Keratinocyte (primary cell): Measurements from ENCODE around the gene ACRBP. TPM values are rescaled to one million over a fixed set of nuclear protein-coding genes. Genes with fewer than 3 reads are reported as not detected.

Experiments used
- DNase-seq: peaks from one replicate; pipeline ENCODE4 v3.0.0-alpha.2; 2011; ENCODE audit warnings: low read depth, missing footprints, low spot score
- FAIRE-seq: peaks from 2 replicates; lab custom pipeline; 2011; peaks lifted over from hg19 to GRCh38; lab: Jason Lieb, UNC
- H2AFZ ChIP-seq: 2 replicates; pipeline ENCODE4 v1.6.0; 2012; ENCODE audit warnings: low read length, control low read depth, inconsistent platforms; ENCODE audit not compliant: control insufficient read depth
- H3K27ac ChIP-seq: 2 replicates; pipeline ENCODE4 v1.5.1; 2011; ENCODE audit warnings: low read length; ENCODE audit not compliant: control insufficient read depth, insufficient read depth
- H3K27me3 ChIP-seq: 3 replicates; pipeline ENCODE4 v1.6.0; 2011; ENCODE audit warnings: low read length; ENCODE audit not compliant: control insufficient read depth, insufficient read depth; ENCODE audit errors: extremely low read depth
- H3K36me3 ChIP-seq, 2 experiments: 2 replicates in 1 of 2; 3 replicates in 1 of 2; pipeline ENCODE4 v1.5.1; 2011; ENCODE audit warnings: low read length in 2 of 2, mild to moderate bottlenecking in 1 of 2; ENCODE audit not compliant: control insufficient read depth in 2 of 2, insufficient read depth in 2 of 2; ENCODE audit errors: extremely low read depth in 1 of 2
- H3K4me1 ChIP-seq: 3 replicates; pipeline ENCODE4 v1.5.1; 2011; ENCODE audit warnings: low read length; ENCODE audit not compliant: control insufficient read depth, insufficient read depth; ENCODE audit errors: extremely low read depth
- H3K4me2 ChIP-seq: 3 replicates; pipeline ENCODE4 v1.6.0; 2011; ENCODE audit warnings: low read depth, low read length; ENCODE audit not compliant: control insufficient read depth, insufficient read depth; ENCODE audit errors: extremely low read depth
- H3K4me3 ChIP-seq, 3 experiments: fragments of 200-600 bp in 1 of 3; sonication (generic) in 1 of 3; 2 replicates in 2 of 3; 3 replicates in 1 of 3; pipeline ENCODE4 v1.5.1; 2011 to 2016; ENCODE audit warnings: low read length in 3 of 3, mild to moderate bottlenecking in 3 of 3, control low read depth in 2 of 3, inconsistent platforms in 1 of 3, low read depth in 1 of 3, mixed read lengths in 1 of 3, mixed run types in 1 of 3, moderate library complexity in 1 of 3; ENCODE audit not compliant: control insufficient read depth in 2 of 3, insufficient read depth in 2 of 3; ENCODE audit errors: extremely low read depth in 1 of 3
- H3K79me2 ChIP-seq: 2 replicates; pipeline ENCODE4 v1.6.0; 2012; ENCODE audit warnings: low read length; ENCODE audit not compliant: control insufficient read depth, insufficient read depth
- H3K9ac ChIP-seq: 3 replicates; pipeline ENCODE4 v1.6.0; 2011; ENCODE audit warnings: low read length; ENCODE audit not compliant: control insufficient read depth, insufficient read depth; ENCODE audit errors: extremely low read depth
- H3K9me1 ChIP-seq: 3 replicates; pipeline ENCODE4 v1.6.0; 2011; ENCODE audit warnings: low read length; ENCODE audit not compliant: control insufficient read depth, insufficient read depth; ENCODE audit errors: extremely low read depth
- H3K9me3 ChIP-seq: 2 replicates; pipeline ENCODE4 v1.5.1; 2012; ENCODE audit warnings: low read depth, low read length; ENCODE audit not compliant: control insufficient read depth
- H4K20me1 ChIP-seq: 3 replicates; pipeline ENCODE4 v1.6.0; 2011; ENCODE audit warnings: low read length; ENCODE audit not compliant: control insufficient read depth, insufficient read depth; ENCODE audit errors: extremely low read depth
- EZH2 ChIP-seq: IDR thresholded peaks from one replicate; pipeline ENCODE4 v1.6.1; 2012; ENCODE audit warnings: inconsistent platforms, mild to moderate bottlenecking, low read length, moderate library complexity
- dilution Hi-C: fragments of 300-500 bp; cut with MboI; formaldehyde crosslinking; loops from one replicate; pipeline ENCODE4 v1.7.0; 2020; ENCODE audit warnings: low sequenced_read_pairs; ENCODE audit not compliant: extremely low pct_ligation_motif_present
- polyA plus RNA-seq, 5 experiments: library from polyadenylated mRNA; depleted of rRNA in 3 of 5; stranded (reverse) in 3 of 5; stranded (forward) in 1 of 5; unstranded in 1 of 5; fragments of >200 nt; gene quantifications; 1 replicate in 1 of 5; 2 replicates in 3 of 5; 3 replicates in 1 of 5; pipeline versions ENCODE4 v1.2.1 to v1.2.3, GENCODE V29; 2011 to 2012; ENCODE audit warnings: missing spikeins in 2 of 5, low read depth in 1 of 5, low replicate concordance in 1 of 5
- TF ChIP-seq, protein P1 (sequence below), 3 experiments: IDR thresholded peaks in 1 of 3; conservative IDR thresholded peaks in 1 of 3; optimal IDR thresholded peaks in 1 of 3; 2 replicates in 2 of 3; 3 replicates in 1 of 3; pipeline versions ENCODE3 to v1.5.1; 2011; ENCODE audit warnings: low read length in 3 of 3, mild to moderate bottlenecking in 3 of 3, moderate library complexity in 2 of 3, control low read depth in 1 of 3, inconsistent platforms in 1 of 3; ENCODE audit not compliant: insufficient read depth in 2 of 3; ENCODE audit errors: extremely low read depth in 1 of 3

Gene ACRBP
- polyA plus RNA-seq, 1 donor (not counting 4 experiments of a cell fraction or from before 2014, with no cell fraction given): 0.09 TPM

DNA sequence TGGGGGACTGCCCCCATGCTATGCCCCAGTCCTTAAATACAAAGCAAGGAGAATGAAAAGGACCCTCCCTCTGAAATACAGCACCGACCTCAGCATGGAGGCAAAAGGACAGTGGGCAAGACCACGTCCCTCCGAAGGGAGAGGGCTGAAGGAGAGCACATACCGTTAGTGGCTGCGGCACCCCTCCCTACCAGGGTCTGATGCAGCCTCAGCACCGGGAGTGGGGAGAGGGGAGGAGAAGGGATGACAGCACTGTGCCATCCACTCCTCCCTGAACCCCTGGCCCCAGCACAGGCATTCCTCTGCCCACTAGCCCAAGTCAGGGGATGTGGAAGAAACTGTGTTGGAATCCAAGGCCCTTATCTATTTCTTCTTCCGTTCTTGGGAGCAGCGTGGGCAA, 3.6 kb upstream of the ACRBP start:
- Histone ChIP-seq H3K79me2 (no peaks in the 10 kb centered on the region), H4K20me1 (no peaks in the 10 kb centered on the region), H3K27me3 (peaks cover 9% of the 10 kb centered on the region), H3K9me3 (peaks cover 2% of the 10 kb centered on the region), H3K4me3 (no peak overlapping the region), H3K27ac (no peak overlapping the region), H3K36me3 (peaks cover 9 to 14% of the 10 kb centered on the region in 2 experiments), H3K9me1 (no peaks in the 10 kb centered on the region), H3K9ac (no peak overlapping the region), H3K4me1 (no peaks in the 10 kb centered on the region), H2AFZ (no peak overlapping the region), H3K4me2 (no peak overlapping the region)
- DNase-seq: no peak
- no peak for TF ChIP-seq EZH2
- TF ChIP-seq, protein P1, sequence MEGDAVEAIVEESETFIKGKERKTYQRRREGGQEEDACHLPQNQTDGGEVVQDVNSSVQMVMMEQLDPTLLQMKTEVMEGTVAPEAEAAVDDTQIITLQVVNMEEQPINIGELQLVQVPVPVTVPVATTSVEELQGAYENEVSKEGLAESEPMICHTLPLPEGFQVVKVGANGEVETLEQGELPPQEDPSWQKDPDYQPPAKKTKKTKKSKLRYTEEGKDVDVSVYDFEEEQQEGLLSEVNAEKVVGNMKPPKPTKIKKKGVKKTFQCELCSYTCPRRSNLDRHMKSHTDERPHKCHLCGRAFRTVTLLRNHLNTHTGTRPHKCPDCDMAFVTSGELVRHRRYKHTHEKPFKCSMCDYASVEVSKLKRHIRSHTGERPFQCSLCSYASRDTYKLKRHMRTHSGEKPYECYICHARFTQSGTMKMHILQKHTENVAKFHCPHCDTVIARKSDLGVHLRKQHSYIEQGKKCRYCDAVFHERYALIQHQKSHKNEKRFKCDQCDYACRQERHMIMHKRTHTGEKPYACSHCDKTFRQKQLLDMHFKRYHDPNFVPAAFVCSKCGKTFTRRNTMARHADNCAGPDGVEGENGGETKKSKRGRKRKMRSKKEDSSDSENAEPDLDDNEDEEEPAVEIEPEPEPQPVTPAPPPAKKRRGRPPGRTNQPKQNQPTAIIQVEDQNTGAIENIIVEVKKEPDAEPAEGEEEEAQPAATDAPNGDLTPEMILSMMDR (optimal IDR thresholded peaks at IDR 0.05 in 1 of 3, IDR thresholded peaks at IDR 0.05 in 1 of 3, conservative IDR thresholded peaks at IDR 0.05 in 1 of 3; ENCODE audit: extremely low read depth in 1 of 3, insufficient read depth in 2 of 3, low read length in 3 of 3): no peak
- dilution Hi-C loops: no loop called here
- FAIRE-seq: no peak

DNA sequence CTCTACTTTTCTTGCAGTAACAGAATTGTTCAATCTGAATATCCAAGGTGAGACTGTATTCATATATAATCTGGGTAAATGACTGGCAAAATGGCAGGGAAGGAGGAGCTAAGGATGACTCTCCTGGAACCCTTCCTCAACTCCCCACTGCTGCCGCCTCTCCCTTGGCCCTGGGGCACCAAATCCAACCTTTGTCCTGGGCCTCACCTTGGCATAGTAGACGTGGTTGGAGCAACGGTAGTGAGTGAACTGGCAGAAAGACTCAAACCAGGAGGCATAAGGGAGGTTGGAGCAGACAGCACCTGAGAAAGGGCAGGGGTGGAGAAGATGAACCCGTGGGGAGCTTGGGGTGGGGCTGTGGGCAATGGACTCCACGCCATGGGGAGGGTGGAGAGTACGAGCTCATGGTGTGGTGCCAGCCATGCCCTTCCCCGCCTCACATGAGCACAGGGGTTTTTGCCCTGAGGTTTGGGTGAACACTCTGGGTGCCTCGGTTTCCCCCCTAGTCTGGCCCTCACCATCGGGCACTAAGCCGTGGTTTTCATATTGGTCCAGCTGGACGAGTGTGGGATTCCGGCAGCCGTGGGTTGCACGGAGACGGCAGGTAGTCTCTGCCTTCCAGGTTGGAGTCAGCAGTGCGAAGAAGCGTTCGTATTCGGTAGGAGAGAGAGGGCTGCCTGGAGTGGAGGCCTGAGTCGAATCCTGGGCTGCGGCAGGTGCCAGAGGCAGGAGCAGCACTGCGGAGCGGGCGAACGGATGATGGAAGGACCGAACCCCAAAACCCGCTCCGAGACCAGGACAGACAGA, 753 bp downstream of the ACRBP start:
- Histone ChIP-seq H3K27ac (no peak overlapping the region), H3K4me3 (no peak overlapping the region), H3K4me1 (no peaks in the 10 kb centered on the region), H3K36me3 (peaks cover 4 to 9% of the 10 kb centered on the region in 2 experiments), H2AFZ (no peak overlapping the region), H3K27me3 (peaks cover 9% of the 10 kb centered on the region), H3K79me2 (no peaks in the 10 kb centered on the region), H3K9me1 (no peaks in the 10 kb centered on the region), H3K9me3 (peaks cover 17% of the 10 kb centered on the region), H4K20me1 (no peaks in the 10 kb centered on the region), H3K9ac (no peak overlapping the region), H3K4me2 (peak overlapping the region; percentile 51)
- TF ChIP-seq, protein P1 (optimal IDR thresholded peaks at IDR 0.05 in 1 of 3, IDR thresholded peaks at IDR 0.05 in 1 of 3, conservative IDR thresholded peaks at IDR 0.05 in 1 of 3; ENCODE audit: extremely low read depth in 1 of 3, insufficient read depth in 2 of 3, low read length in 3 of 3): no peak
- TF ChIP-seq EZH2: no peak
- no peak for DNase-seq
- no peak for FAIRE-seq
- dilution Hi-C loops: no loop called here
